ENCODE results near the gene SAMD9L. TPM values are rescaled to one million over a fixed set of nuclear protein-coding genes. Genes with fewer than 3 reads are reported as not detected.
"Not testable (repeated sequence)": the region's sequence is repeated elsewhere in the genome, so short reads cannot be mapped to it uniquely, and the experiment has no call there.

The SAMD9L gene
- total RNA-seq, 1 donor from 2014 or later = 8.6 TPM

GRCh38 chr7:93140582-93141191 is 7.5 kb downstream of the SAMD9L start:
- Histone ChIP-seq H3K27ac (no peak overlapping the region), H3K27me3 (no peaks in the 10 kb centered on the region), H3K9me3 (no peaks in the 10 kb centered on the region), H3K4me3 (no peak overlapping the region), H3K4me1 (no peaks in the 10 kb centered on the region), H3K36me3 (peaks cover 0 to 89% of the 10 kb centered on the region in 2 donors)
- intact Hi-C loops (cut with DNase I) = no loop called here
- no peak for DNase-seq (ENCODE audit: extremely low spot score in 2 of 2)
- TF ChIP-seq CTCF (IDR thresholded peaks at IDR 0.05) (no peak), POLR2A (IDR thresholded peaks at IDR 0.05) (no peak)

GRCh38 chr7:93138576-93138975 is 9.6 kb downstream of the SAMD9L start:
- intact Hi-C loops (cut with DNase I) = no loop called here
- DNase-seq (ENCODE audit: extremely low spot score in 2 of 2) = no peak
- TF ChIP-seq POLR2A (IDR thresholded peaks at IDR 0.05) (no peak), POLR2AphosphoS5 (IDR thresholded peaks at IDR 0.05; ENCODE audit: insufficient read depth in 1 of 2, low read depth in 1 of 2) (no peak), CTCF (IDR thresholded peaks at IDR 0.05) (no peak)
- Histone ChIP-seq H3K9me3 (peaks cover 7% of the 10 kb centered on the region), H3K27ac (no peak overlapping the region), H3K36me3 (peaks cover 0 to 81% of the 10 kb centered on the region in 2 donors), H3K4me3 (no peak overlapping the region), H3K27me3 (no peaks in the 10 kb centered on the region), H3K4me1 (no peaks in the 10 kb centered on the region)

- Histone ChIP-seq H3K4me1 (no peaks in the 10 kb centered on the region), H3K36me3 (peaks cover 0 to 31% of the 10 kb centered on the region in 2 donors), H3K4me3 (no peak overlapping the region), H3K9me3 (peaks cover 21% of the 10 kb centered on the region), H3K27ac (no peak overlapping the region), H3K27me3 (no peaks in the 10 kb centered on the region)
- DNase-seq (ENCODE audit: extremely low spot score in 2 of 2) = no peak
- intact Hi-C loops (cut with DNase I) = no loop called here
- TF ChIP-seq POLR2AphosphoS5 (IDR thresholded peaks at IDR 0.05; ENCODE audit: insufficient read depth in 1 of 2, low read depth in 1 of 2) (no peak), CTCF (IDR thresholded peaks at IDR 0.05) (no peak), POLR2A (IDR thresholded peaks at IDR 0.05) (no peak)
These were observed 15.2 kb downstream of the SAMD9L start for GRCh38 chr7:93133005-93133404.

GRCh38 chr7:93132216-93132615 is 16.0 kb downstream of the SAMD9L start:
- intact Hi-C loops (cut with DNase I) = no loop called here
- DNase-seq (ENCODE audit: extremely low spot score in 2 of 2) = no peak
- peaks cover 21% of the 10 kb centered on the region for H3K9me3 ChIP-seq
- no peak for TF ChIP-seq POLR2A (IDR thresholded peaks at IDR 0.05)
- no peak for TF ChIP-seq POLR2AphosphoS5 (IDR thresholded peaks at IDR 0.05; ENCODE audit: insufficient read depth in 1 of 2, low read depth in 1 of 2)
- no peak for TF ChIP-seq CTCF (IDR thresholded peaks at IDR 0.05)
- peaks cover 0 to 23% of the 10 kb centered on the region in 2 donors for H3K36me3 ChIP-seq
- H3K27me3 ChIP-seq = no peaks in the 10 kb centered on the region
- H3K4me3 ChIP-seq = no peak overlapping the region
- no peak overlapping the region for H3K27ac ChIP-seq
- H3K4me1 ChIP-seq = no peaks in the 10 kb centered on the region

GRCh38 chr7:93126954-93127353 is 21.2 kb downstream of the SAMD9L start:
- H3K4me3 ChIP-seq; H3K27me3 ChIP-seq; H3K4me1 ChIP-seq; H3K36me3 ChIP-seq; H3K9me3 ChIP-seq; DNase-seq (ENCODE audit: extremely low spot score in 2 of 2); H3K27ac ChIP-seq; intact Hi-C loops (cut with DNase I): not testable (repeated sequence)

- H3K27me3 ChIP-seq; H3K36me3 ChIP-seq; H3K27ac ChIP-seq; DNase-seq (ENCODE audit: extremely low spot score in 2 of 2); H3K4me3 ChIP-seq; H3K9me3 ChIP-seq; intact Hi-C loops (cut with DNase I): not testable (repeated sequence)
- peaks cover 10% of the 10 kb centered on the region for H3K4me1 ChIP-seq
These were observed 24.7 kb downstream of the SAMD9L start for GRCh38 chr7:93123532-93123931.
